NCI-H2029 (cell line): ENCODE measurements around the gene SLC33A1.
"Not testable (repeated sequence)": the region's sequence is repeated elsewhere in the genome, so short reads cannot be mapped to it uniquely, and the experiment has no call there.

Source experiments
- DNase-seq: peaks from one replicate; lab custom pipeline; 2025; lab: John Stamatoyannopoulos, UW

The SLC33A1 gene

GRCh38 chr3:155854141-155854940 is at the start of gene SLC33A1:
SLC33A1 (minus strand) TSS chr3:155854427; CDS start chr3:155853997, 430 bp downstream.
- peak; percentile 99 for DNase-seq

- DNase-seq = no peak
These were observed 41.2 kb upstream of the SLC33A1 start for GRCh38 chr3:155895379-155895900.

DNA sequence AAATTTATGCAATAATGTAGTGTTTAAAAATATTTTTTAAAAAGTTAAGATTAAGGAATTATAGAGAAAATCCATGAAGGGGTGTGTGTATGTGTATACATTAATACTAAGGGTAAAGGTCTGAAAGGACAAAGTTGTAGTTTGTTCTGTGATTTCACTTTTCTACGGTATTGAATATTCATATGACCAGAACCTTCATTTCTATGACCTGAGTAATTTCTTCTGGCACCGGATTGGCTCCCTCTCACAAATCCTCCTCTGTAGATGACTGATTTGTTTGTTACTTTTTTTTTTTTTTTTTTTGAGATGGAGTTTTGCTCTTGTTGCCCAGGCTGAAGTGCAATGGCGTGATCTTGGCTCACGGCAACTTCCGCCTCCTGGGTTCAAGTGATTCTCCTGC is 37.1 kb upstream of the SLC33A1 start:
- no peak for DNase-seq

DNA sequence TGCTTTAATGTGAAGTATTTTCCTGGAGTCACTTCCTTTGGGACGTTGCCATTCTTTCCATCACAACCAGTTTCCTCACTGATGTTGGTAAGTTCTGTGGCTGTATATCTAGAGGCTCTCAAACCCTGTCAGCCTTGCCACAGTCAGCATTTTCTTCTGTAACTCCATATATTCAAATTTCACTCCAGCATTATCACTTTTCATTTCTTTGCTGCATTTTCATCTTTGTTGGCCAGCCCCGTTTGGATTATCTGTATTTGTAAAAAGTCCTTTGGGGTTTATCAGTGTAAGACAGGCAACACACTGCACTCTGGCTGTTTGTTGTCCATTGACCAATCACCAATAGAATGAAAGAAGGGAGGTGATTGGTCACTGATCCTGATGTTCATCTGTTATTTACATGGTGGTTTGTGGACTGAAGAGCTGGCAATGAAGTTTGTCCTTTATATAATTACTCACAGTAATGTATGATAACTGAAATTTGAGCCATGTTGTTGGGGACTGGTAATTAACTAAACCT is 36.5 kb upstream of the SLC33A1 start:
- DNase-seq = peak; percentile 14

- no peak for DNase-seq
These were observed 35.7 kb upstream of the SLC33A1 start for GRCh38 chr3:155889952-155890351.

DNA sequence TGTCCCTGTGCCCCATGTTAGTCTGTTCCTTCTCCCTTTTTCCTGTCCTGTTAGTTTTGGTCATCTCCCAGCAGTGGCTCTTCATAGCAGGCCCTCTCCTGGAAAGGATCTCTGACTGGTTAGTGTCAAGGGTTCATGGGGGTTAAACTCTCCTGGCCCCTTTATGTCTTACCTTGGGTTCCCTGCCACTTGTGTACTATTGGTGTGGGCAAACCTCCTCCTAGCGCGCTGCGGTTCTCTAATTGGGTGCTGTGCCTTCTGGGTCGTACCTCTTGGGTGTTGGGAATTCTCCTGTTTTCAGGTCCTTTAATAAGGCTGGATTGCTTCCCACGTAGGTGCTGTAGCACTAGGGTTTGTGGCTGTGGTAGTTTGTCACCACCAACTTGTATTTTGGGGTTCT is 35.0 kb upstream of the SLC33A1 start:
- DNase-seq = no peak

- no peak for DNase-seq
These were observed 32.7 kb upstream of the SLC33A1 start for GRCh38 chr3:155886915-155887314.

DNA sequence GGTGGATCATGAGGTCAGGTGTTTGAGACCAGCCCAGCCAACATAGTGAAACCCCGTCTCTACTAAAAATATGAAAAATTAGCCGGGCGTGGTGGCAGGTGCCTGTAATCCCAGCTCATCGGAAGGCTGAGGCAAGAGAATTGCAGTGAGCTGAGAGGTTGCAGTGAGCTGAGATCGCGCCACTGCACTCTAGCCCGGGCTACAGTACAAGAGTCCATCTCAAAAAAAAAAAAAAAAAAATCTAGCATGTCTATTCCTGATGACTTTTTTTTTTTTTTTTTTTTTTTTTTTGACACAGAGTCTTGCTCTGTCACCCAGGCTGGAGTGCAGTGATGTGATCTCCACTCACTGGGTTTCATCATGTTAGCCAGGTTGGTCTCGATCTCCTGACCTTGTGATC is 32.1 kb upstream of the SLC33A1 start:
- DNase-seq = not testable (repeated sequence)

DNA sequence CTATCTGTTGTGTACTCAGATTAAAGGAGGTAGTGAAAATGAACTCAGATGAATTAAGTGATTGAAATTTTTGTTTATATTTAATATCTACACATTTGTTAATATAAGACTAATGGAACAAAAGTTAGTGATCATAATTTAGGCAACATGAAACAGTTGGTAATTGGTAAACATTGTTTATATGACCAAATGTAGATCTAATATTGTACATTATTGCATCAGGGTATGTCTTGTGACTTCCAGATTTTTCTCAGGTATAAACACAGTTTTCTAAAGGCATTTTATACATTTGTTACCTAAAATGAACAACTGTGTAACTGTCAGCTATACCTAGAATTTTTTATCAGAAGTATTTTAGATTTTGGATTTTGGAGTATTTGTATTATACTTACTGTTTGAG is 31.1 kb upstream of the SLC33A1 start:
- DNase-seq = no peak

DNA sequence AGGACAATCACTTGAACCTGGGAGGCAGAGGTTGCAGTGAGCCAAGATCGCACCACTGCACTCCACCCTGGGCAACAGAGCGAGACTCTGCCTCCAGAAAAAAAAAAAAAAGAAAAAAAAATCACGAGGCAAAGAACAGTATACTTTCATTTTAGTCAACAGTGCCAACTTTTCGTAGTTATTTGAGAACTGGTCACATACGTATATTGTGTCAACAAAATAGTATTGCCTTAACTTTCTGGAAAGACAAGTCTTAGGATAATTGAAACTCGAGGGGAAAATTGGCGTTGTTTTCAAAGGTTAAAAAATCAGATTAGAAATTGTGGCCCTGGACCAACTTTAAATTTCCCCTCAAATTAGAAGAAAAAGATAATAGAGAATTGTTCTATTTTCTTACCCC is 30.1 kb upstream of the SLC33A1 start:
- no peak for DNase-seq

GRCh38 chr3:155880286-155880685 is 26.1 kb upstream of the SLC33A1 start:
- DNase-seq = no peak

DNA sequence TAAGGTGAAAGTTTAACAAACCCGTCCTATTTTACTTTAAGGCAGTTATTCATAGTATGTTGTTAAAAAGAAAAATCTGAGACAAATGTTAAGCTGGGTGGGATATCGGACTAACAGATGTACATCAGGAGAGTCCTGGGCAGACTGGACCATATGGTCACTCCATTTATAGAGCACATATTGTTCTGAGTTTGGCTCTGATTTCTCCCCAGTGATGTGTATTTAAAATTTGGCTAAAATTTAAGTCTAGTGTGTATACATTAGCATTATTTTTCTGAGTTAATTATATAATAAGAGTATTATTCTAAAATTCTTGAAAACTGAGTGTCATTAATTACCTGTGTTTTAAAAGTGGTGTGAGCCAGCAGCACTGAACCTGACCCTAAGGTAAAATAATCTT is 22.3 kb upstream of the SLC33A1 start:
- no peak for DNase-seq

- no peak for DNase-seq
These were observed 21.8 kb upstream of the SLC33A1 start for GRCh38 chr3:155876037-155876436.

- no peak for DNase-seq
These were observed 18.8 kb upstream of the SLC33A1 start for GRCh38 chr3:155872904-155873646.

DNA sequence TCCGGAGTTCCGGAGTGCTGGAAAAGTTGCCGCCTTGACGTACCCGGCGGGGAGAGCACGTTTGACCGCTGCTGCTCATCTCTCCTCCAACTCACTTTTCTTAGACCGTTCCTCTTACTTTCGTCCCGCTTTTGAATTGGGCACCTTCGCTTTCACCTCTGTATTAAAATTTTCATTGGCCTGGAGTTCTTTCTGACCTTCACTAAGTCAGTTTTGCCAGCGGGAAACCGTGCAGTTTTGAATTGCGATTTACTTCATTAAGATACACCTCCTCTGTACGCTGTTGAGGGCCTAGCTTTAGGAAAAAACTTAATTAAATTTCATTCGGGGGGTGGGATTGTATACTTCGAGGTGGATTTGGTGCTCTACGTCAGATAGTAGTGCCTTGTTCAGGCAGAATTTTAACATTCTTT is 17.5 kb upstream of the SLC33A1 start:
- no peak for DNase-seq

DNA sequence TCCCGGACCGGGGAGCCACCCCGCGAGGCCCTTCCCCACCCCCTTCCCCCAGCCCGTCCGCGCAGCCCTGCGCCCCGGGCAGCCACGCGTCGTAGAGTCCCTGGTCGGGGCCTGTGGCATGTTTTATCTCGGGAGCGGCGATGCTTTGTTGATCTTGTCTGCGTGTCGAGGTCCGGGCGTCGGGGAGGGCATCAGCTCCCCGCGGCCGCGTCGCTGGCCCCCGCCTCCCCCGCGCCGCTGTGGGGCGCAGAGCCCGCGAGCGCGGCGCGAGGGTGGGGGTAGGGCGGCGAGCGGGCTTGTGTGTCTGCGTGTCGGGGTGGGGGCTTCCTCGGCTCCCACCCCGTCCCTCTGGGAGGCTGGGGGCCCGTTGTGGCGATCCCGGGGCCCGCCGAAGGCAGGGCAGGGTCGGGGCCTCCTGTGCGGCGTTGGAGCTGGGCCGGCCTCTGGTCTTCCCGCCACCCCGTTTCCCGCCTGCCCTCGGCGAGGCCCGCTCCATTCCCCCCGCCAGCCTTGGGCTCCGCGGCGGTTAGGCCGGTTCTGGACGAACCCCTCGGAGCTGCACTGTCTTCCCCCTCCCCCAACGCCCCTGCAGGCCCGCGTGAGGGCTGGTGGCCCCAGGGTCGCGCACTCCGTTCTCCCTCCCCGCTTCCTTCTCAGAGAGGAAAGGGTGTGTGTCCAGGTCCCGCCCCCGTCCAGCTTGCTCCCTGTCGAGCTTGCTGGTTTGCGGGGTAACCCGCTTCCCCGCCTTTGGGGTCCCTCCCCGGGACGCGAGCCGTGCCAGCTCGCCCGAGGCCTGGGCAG is 16.9 kb upstream of the SLC33A1 start:
- DNase-seq = peak; percentile 7

DNA sequence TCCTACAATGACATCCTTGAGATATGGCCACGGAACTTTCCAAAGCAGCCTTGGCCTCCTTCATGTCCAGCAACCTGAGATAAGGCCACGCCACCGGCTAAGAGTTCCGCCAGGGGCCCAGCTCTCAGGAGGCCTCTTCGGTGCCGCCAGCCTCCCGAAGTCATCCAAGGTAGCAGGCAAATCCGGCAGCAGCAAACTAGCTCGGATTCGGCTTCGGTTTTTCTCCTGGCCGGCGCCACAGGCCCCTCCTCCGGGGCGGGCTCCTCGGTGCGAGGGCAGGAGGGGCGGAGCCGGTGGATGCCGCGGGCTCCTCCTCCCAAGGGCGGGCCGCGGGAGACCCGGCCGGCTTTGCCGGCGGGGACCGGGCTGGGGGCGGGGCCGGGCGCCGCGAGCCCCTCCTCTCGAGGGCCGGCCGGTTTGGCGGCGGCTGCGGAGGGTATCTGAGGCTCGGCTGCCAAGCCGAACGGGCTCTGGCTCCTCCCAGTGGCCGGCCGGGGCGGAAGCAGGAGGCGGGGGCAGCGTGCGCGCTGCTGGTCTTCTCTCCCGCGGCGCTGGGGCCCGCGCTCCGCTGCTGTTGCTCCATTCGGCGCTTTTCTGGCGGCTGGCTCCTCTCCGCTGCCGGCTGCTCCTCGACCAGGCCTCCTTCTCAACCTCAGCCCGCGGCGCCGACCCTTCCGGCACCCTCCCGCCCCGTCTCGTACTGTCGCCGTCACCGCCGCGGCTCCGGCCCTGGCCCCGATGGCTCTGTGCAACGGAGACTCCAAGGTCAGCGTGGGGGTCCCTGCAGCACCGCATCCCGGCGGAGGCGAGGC is 16.1 kb upstream of the SLC33A1 start, which contains the start of gene GMPS:
GMPS (plus strand) TSS at position 518 of the 812 bp plus-strand sequence; CDS start at position 739, 221 bp downstream.
- peak; percentile 94 for DNase-seq

DNA sequence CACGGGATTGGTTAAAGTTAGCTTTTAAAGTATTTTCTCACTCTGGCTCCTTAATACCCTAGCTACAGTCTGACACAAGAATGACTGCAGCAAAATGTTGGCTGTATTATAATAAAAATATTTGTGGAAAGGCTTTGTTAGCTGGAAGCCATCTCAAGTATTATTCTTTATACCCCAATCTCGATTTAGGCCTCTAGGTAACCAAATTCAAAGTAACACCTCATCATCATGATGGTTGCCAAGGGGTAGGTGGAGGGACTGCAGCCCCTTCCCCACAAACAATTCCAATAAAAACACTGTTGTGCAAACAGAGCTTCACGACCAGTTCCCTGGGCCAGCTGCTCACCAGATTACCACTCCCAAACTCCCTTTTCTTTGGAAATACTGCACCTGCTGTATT is 15.5 kb upstream of the SLC33A1 start:
- no peak for DNase-seq

GRCh38 chr3:155863072-155863784 is 9.0 kb upstream of the SLC33A1 start:
- no peak for DNase-seq

DNA sequence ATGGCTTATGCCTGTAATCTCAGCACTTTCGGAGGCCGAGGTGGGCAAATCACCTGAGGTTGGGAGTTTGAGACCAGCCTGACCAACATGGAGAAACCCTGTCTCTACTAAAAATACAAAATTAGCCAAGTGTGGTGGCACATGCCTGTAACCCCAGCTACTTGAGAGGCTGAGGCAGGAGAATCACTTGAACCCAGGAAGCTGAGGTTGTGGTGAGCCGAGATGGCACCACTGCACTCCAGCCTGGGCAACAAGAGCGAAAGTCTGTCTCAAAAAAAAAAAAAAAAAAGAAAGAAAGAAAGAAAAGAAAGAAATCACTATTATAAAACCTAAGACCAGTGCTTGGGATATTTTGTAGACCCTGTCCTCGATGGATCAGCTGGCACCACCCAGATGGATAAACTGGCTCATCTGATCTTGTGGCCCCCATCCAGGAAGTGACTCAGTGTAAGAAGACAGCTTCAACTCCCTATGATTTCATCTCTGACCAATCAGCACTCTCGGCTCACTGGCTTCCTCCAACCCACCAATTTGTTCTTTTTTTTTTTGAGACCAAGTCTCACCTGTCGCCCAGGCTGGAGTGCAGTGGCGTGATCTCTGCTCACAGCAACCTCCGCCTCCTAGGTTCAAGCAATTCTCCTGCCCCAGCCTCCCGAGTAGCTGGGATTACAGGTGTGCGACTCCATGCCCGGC is 8.2 kb upstream of the SLC33A1 start:
- DNase-seq = peak; percentile 14
